ENCODE measurements around the gene RIMBP3C.

- TF ChIP-seq PRDM15 (CRISPR knock-in tag; IDR thresholded peaks at IDR 0.05) (no peak), CTCF (IDR thresholded peaks at IDR 0.05) (no peak), FOXJ3 (CRISPR knock-in tag; IDR thresholded peaks at IDR 0.05; ENCODE audit: borderline replicate concordance) (no peak), ELF4 (CRISPR knock-in tag; IDR thresholded peaks at IDR 0.05; ENCODE audit: low read depth) (no peak), CREM (CRISPR knock-in tag; IDR thresholded peaks at IDR 0.05) (no peak), CREB1 (CRISPR knock-in tag; IDR thresholded peaks at IDR 0.05) (no peak), SMAD3 (CRISPR knock-in tag; IDR thresholded peaks at IDR 0.05; ENCODE audit: borderline replicate concordance) (no peak), TCF7 (CRISPR knock-in tag; IDR thresholded peaks at IDR 0.05; ENCODE audit: low read depth) (no peak)
Measured at GRCh38 chr22:21568347-21569075, 17.2 kb upstream of the RIMBP3C start.
